DND-41 (cell line): ENCODE data around the gene DCANP1.

Source experiments
- EZH2 ChIP-seq: IDR thresholded peaks from 3 replicates; pipeline ENCODE4 v1.6.1; 2012; ENCODE audit warnings: borderline replicate concordance, low read depth, mild to moderate bottlenecking, moderate library complexity, low read length, inconsistent platforms; ENCODE audit not compliant: severe bottlenecking
- TF ChIP-seq, protein P1 (sequence below): IDR thresholded peaks from 2 replicates; pipeline ENCODE4 v1.5.1; 2012; ENCODE audit warnings: borderline replicate concordance, low read length, moderate library complexity, mild to moderate bottlenecking; ENCODE audit not compliant: poor library complexity, severe bottlenecking; ENCODE audit errors: extremely low read depth

DNA sequence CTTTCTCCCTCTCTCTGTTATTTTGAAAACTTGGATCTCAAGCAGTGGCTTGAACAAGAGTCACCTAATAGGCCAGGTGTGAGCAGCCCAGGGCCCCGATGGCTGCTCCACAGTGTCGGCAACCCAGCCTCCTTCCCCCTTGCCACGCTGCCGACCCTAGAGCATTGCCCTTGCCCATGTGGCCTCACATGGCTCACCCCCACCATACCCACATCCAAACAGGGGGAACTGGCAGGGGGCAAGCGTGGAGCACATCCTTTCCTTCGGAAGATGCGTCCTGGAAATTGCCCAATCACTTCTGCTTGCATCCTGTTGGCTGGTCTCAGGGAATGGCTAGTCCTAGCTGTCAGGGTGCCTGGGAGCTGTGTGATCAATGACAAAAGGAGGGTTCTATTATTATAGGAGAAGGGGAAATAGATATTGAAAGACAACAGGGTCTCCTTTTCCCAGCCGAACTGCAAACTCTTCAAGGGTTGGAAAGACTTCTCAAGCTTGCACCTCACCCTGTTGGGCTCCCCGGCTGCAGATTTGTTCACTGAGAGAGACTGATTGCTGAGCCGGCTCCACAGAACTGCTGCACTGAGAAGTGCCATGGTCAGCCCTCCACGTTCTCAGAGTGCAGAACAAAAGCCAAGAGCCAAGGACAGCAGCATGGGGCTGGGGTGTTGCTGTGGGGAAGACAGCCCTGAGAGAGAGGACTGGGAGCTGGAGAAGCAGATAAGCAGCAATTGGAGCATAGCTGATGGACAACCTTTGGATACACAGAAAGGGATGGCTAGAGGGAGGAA is 13.3 kb upstream of the DCANP1 start:
- TF ChIP-seq, protein P1, sequence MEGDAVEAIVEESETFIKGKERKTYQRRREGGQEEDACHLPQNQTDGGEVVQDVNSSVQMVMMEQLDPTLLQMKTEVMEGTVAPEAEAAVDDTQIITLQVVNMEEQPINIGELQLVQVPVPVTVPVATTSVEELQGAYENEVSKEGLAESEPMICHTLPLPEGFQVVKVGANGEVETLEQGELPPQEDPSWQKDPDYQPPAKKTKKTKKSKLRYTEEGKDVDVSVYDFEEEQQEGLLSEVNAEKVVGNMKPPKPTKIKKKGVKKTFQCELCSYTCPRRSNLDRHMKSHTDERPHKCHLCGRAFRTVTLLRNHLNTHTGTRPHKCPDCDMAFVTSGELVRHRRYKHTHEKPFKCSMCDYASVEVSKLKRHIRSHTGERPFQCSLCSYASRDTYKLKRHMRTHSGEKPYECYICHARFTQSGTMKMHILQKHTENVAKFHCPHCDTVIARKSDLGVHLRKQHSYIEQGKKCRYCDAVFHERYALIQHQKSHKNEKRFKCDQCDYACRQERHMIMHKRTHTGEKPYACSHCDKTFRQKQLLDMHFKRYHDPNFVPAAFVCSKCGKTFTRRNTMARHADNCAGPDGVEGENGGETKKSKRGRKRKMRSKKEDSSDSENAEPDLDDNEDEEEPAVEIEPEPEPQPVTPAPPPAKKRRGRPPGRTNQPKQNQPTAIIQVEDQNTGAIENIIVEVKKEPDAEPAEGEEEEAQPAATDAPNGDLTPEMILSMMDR: no peak
- TF ChIP-seq EZH2: no peak
